ENCODE data around the gene MGARP.
"Not testable (repeated sequence)": the region's sequence is repeated elsewhere in the genome, so short reads cannot be mapped to it uniquely, and the experiment has no call there.

MGARP gene

GRCh38 chr4:139279760-139280620, at the start of gene MGARP:
MGARP (minus strand) TSS chr4:139280225; CDS start chr4:139280158, 67 bp downstream.
- no peak for DNase-seq

GRCh38 chr4:139329665-139330200, 49.7 kb upstream of the MGARP start:
- DNase-seq = no peak

- no peak for DNase-seq
These were observed 44.6 kb upstream of the MGARP start for GRCh38 chr4:139324620-139325019.

GRCh38 chr4:139322541-139322940, 42.5 kb upstream of the MGARP start:
- not testable (repeated sequence) for DNase-seq

GRCh38 chr4:139322070-139322469, 42.0 kb upstream of the MGARP start:
- not testable (repeated sequence) for DNase-seq

- no peak for DNase-seq
These were observed 39.5 kb upstream of the MGARP start for GRCh38 chr4:139319571-139319970.

- no peak for DNase-seq
These were observed 37.6 kb upstream of the MGARP start for GRCh38 chr4:139317635-139318034.

GRCh38 chr4:139316733-139317132, 36.7 kb upstream of the MGARP start:
- DNase-seq = no peak

- DNase-seq = no peak
These were observed 35.2 kb upstream of the MGARP start for GRCh38 chr4:139315221-139315675.

GRCh38 chr4:139314047-139314800, 34.2 kb upstream of the MGARP start:
- no peak for DNase-seq

- DNase-seq = not testable (repeated sequence)
These were observed 33.4 kb upstream of the MGARP start for GRCh38 chr4:139313414-139313813.

- DNase-seq = no peak
These were observed 32.7 kb upstream of the MGARP start for GRCh38 chr4:139312552-139313332.

- no peak for DNase-seq
These were observed 31.9 kb upstream of the MGARP start for GRCh38 chr4:139311909-139312308.

GRCh38 chr4:139304920-139305319, 24.9 kb upstream of the MGARP start:
- DNase-seq = no peak

- peak; percentile 50 for DNase-seq
These were observed 22.0 kb upstream of the MGARP start, which contains the start of gene NDUFC1 for GRCh38 chr4:139301821-139302611. NDUFC1 (minus strand) TSS chr4:139302477; CDS start chr4:139295798, 6,679 bp downstream.

GRCh38 chr4:139301113-139301820, 21.2 kb upstream of the MGARP start, which contains the start of gene NAA15:
NAA15 (plus strand) TSS chr4:139301505; CDS start chr4:139301778, 273 bp downstream.
- DNase-seq = peak; percentile 98

- no peak for DNase-seq
These were observed 20.5 kb upstream of the MGARP start for GRCh38 chr4:139300431-139301112.

GRCh38 chr4:139299536-139299935, 19.5 kb upstream of the MGARP start:
- no peak for DNase-seq

- no peak for DNase-seq
These were observed 17.0 kb upstream of the MGARP start for GRCh38 chr4:139297001-139297410.

GRCh38 chr4:139295942-139296299, 15.9 kb upstream of the MGARP start:
- DNase-seq = no peak
